H9 (cell line): ENCODE results near the gene AP3S2. TPM values are rescaled to one million over a fixed set of nuclear protein-coding genes. Genes with fewer than 3 reads are reported as not detected.

ENCODE experiments used
- DNase-seq: peaks from one replicate; pipeline ENCODE4 v3.0.0-alpha.2; 2017
- H2AFZ ChIP-seq: one replicate; pipeline ENCODE4 v1.6.1; 2013; ENCODE audit warnings: mild to moderate bottlenecking, low read length, control low read depth, moderate library complexity
- H2AK5ac ChIP-seq: 2 replicates; pipeline ENCODE4 v1.6.1; 2013; ENCODE audit warnings: low read length, control low read depth, mixed read lengths; ENCODE audit not compliant: insufficient read length
- H2BK120ac ChIP-seq: one replicate; pipeline ENCODE4 v1.6.1; 2013; ENCODE audit warnings: low read depth, mild to moderate bottlenecking, low read length, control low read depth, inconsistent platforms; ENCODE audit not compliant: poor library complexity, severe bottlenecking
- H2BK12ac ChIP-seq: 2 replicates; pipeline ENCODE4 v1.6.1; 2013; ENCODE audit warnings: low read length, control low read depth, mixed read lengths, low read depth; ENCODE audit not compliant: insufficient read length
- H2BK15ac ChIP-seq: 2 replicates; pipeline ENCODE4 v1.6.1; 2013; ENCODE audit warnings: low read depth, low read length, control low read depth
- H2BK20ac ChIP-seq: one replicate; pipeline ENCODE4 v1.6.1; 2013; ENCODE audit warnings: low read depth, mild to moderate bottlenecking, low read length, control low read depth, inconsistent platforms; ENCODE audit not compliant: poor library complexity, severe bottlenecking
- H2BK5ac ChIP-seq: 2 replicates; pipeline ENCODE4 v1.6.1; 2013; ENCODE audit warnings: low read length, control low read depth, mixed read lengths; ENCODE audit not compliant: insufficient read length
- H3K14ac ChIP-seq: 2 replicates; pipeline ENCODE4 v1.6.1; 2013; ENCODE audit warnings: low read length, control low read depth; ENCODE audit not compliant: insufficient read depth
- H3K18ac ChIP-seq: 2 replicates; pipeline ENCODE4 v1.6.1; 2013; ENCODE audit warnings: low read depth, mild to moderate bottlenecking, mixed read lengths, low read length, control low read depth; ENCODE audit not compliant: insufficient read length
- H3K23ac ChIP-seq: 2 replicates; pipeline ENCODE4 v1.6.1; 2013; ENCODE audit warnings: low read length, control low read depth, mixed read lengths, low read depth; ENCODE audit not compliant: insufficient read length
- H3K23me2 ChIP-seq: 2 replicates; pipeline ENCODE4 v1.6.1; 2013; ENCODE audit warnings: low read depth, mild to moderate bottlenecking, mixed read lengths, low read length, control low read depth; ENCODE audit not compliant: insufficient read length, poor library complexity, severe bottlenecking
- H3K27ac ChIP-seq: 2 replicates; pipeline ENCODE4 v1.5.1; 2013; ENCODE audit warnings: low read length, control low read depth, mixed read lengths, low read depth; ENCODE audit not compliant: insufficient read length
- H3K27me3 ChIP-seq: 2 replicates; pipeline ENCODE4 v1.6.1; 2013; ENCODE audit warnings: low read length, control low read depth, inconsistent platforms; ENCODE audit not compliant: insufficient read depth
- H3K4ac ChIP-seq: 2 replicates; pipeline ENCODE4 v1.6.1; 2013; ENCODE audit warnings: low read depth, mild to moderate bottlenecking, control low read depth, inconsistent platforms, low read length, moderate library complexity
- H3K4me1 ChIP-seq: 2 replicates; pipeline ENCODE4 v1.6.1; 2013; ENCODE audit warnings: low read length, control low read depth, inconsistent platforms; ENCODE audit not compliant: insufficient read depth
- H3K4me2 ChIP-seq: 2 replicates; pipeline ENCODE4 v1.6.1; 2013; ENCODE audit warnings: low read length, control low read depth, mixed read lengths; ENCODE audit not compliant: insufficient read length, insufficient read depth
- H3K56ac ChIP-seq: 2 replicates; pipeline ENCODE4 v1.6.1; 2013; ENCODE audit warnings: low read depth, mild to moderate bottlenecking, mixed read lengths, low read length, control low read depth; ENCODE audit not compliant: insufficient read length
- H3K79me1 ChIP-seq: 2 replicates; pipeline ENCODE4 v1.6.1; 2013; ENCODE audit warnings: low read depth, mild to moderate bottlenecking, moderate library complexity, low read length, control low read depth, inconsistent platforms; ENCODE audit not compliant: insufficient read depth, poor library complexity, severe bottlenecking
- H3K79me2 ChIP-seq: 2 replicates; pipeline ENCODE4 v1.6.1; 2013; ENCODE audit warnings: low read length, control low read depth, inconsistent platforms; ENCODE audit not compliant: insufficient read depth
- H3K9ac ChIP-seq: 2 replicates; pipeline ENCODE4 v1.6.1; 2013; ENCODE audit warnings: low read length, control low read depth, mixed read lengths; ENCODE audit not compliant: insufficient read length; ENCODE audit errors: extremely low read depth
- H3K9me3 ChIP-seq: one replicate; pipeline ENCODE4 v1.6.1; 2013; ENCODE audit warnings: low read depth, low read length, inconsistent platforms; ENCODE audit not compliant: control insufficient read depth
- H3T11ph ChIP-seq: one replicate; pipeline ENCODE4 v1.6.1; 2013; ENCODE audit warnings: mild to moderate bottlenecking, low read length, control low read depth, inconsistent platforms
- H4K20me1 ChIP-seq: one replicate; pipeline ENCODE4 v1.6.1; 2013; ENCODE audit not compliant: control insufficient read depth, insufficient read length, insufficient read depth
- H4K5ac ChIP-seq: 2 replicates; pipeline ENCODE4 v1.6.1; 2013; ENCODE audit warnings: low read depth, mild to moderate bottlenecking, mixed read lengths, low read length, control low read depth; ENCODE audit not compliant: insufficient read length
- H4K8ac ChIP-seq: replicated peaks from 2 replicates; pipeline ENCODE4 v1.6.1; 2013; ENCODE audit warnings: low read length, control low read depth, mixed read lengths, low read depth; ENCODE audit not compliant: insufficient read length
- H4K91ac ChIP-seq: 2 replicates; pipeline ENCODE4 v1.6.1; 2013; ENCODE audit warnings: low read depth, mild to moderate bottlenecking, moderate library complexity, mixed read lengths, low read length, control low read depth; ENCODE audit not compliant: insufficient read length
- H3K27ac Mint-ChIP-seq, 3 experiments: 2 replicates in 2 of 3; 3 replicates in 1 of 3; pipeline ENCODE4 v1.8.0; 2020 to 2021; ENCODE audit warnings: mixed read lengths in 3 of 3, mild to moderate bottlenecking in 1 of 3, moderate library complexity in 1 of 3
- H3K27me3 Mint-ChIP-seq: 2 replicates; pipeline ENCODE4 v1.8.0; 2021; ENCODE audit warnings: low read depth, mild to moderate bottlenecking, moderate library complexity, mixed read lengths
- H3K36me3 Mint-ChIP-seq, 3 experiments: 2 replicates in 2 of 3; 3 replicates in 1 of 3; pipeline ENCODE4 v1.8.0; 2020 to 2021; ENCODE audit warnings: low read depth in 3 of 3, mixed read lengths in 3 of 3; ENCODE audit not compliant: insufficient read depth in 1 of 3
- H3K4me1 Mint-ChIP-seq, 2 experiments: 2 replicates each; pipeline ENCODE4 v1.8.0; 2020; ENCODE audit warnings: mixed read lengths in 2 of 2
- H3K4me3 Mint-ChIP-seq, 2 experiments: 2 replicates in 1 of 2; 3 replicates in 1 of 2; pipeline ENCODE4 v1.8.0; 2020 to 2021; ENCODE audit warnings: mild to moderate bottlenecking in 2 of 2, mixed read lengths in 2 of 2, moderate library complexity in 1 of 2
- H3K9me3 Mint-ChIP-seq, 2 experiments: 2 replicates in 1 of 2; 3 replicates in 1 of 2; pipeline ENCODE4 v1.8.0; 2020; ENCODE audit warnings: mild to moderate bottlenecking in 2 of 2, mixed read lengths in 2 of 2, moderate library complexity in 1 of 2
- WGBS: extraction: QIAGEN DNeasy Blood & Tissue Kit; methylation state at CpG from one replicate; pipeline ENCODE4 v1.1.7; 2013; ENCODE audit warnings: missing lambda C conversion rate, low lambda C conversion rate, mixed read lengths; ENCODE audit not compliant: insufficient read length; ENCODE audit errors: extremely low coverage; 5-methylcytosine and 5-hydroxymethylcytosine counted together
- total RNA-seq: library from RNA; stranded (reverse); gene quantifications from 2 replicates; pipeline ENCODE4 v1.2.1, GENCODE V29; 2021
- TF ChIP-seq, protein P1 (sequence below): fragments of 200-600 bp; sonication (generic); conservative IDR thresholded peaks from 3 replicates; pipeline ENCODE4 v1.8.0; 2021; ENCODE audit warnings: antibody characterized with exemption, mild to moderate bottlenecking

Gene AP3S2
- total RNA-seq, 1 experiment from 2014 or later = 33.9 TPM

DNA sequence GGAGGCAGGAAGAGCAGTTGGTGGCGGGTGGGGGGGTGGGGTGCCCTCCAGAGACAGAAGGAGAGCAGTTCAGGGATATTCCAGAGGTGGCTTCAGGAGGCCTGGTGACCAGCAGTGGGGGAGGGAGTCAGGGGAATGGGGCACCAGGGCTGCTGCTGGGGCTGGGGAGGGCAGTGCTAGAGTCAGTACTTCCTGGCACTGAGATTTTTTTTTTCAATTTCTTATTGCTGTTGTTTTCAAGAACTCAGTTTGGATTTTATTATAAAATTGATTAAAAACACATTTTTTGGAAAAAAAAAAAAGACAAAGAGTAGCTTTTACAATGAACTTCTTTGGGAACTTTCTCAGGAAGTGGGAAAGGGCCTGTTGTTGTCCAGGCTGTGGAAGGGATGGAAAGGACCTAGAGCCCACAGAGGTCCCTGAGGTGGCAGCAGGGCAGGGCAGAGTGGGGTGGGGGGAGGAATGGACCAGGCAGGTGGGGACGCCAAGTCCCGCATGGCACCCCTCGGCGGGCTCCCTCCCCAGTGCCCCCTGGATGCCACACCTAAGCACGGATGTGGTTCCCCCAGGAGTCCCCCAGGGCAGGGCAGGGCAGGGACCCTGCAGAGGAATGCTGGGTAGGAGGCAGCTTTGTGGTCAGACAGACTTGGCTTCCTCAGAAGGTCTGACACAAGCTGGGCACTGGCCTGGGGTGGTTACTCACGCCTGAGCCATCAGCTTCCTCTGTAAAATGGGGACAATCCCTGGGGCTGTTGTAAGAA lies 70.7 kb downstream of the AP3S2 start:
- no peak overlapping the region for H3K27ac ChIP-seq
- H2BK12ac ChIP-seq = no peak overlapping the region
- no peak overlapping the region for H2BK120ac ChIP-seq
- H3K4me1 ChIP-seq = no peaks in the 10 kb centered on the region
- no peak overlapping the region for H2BK15ac ChIP-seq
- no peak overlapping the region for H3K4ac ChIP-seq
- peak; percentile 28 for DNase-seq
- no peaks in the 10 kb centered on the region for H3K79me2 ChIP-seq
- no peak overlapping the region for H4K8ac ChIP-seq
- no peak overlapping the region for H4K91ac ChIP-seq
- no peak overlapping the region for H3T11ph ChIP-seq
- no peak overlapping the region for H3K4me3 Mint-ChIP-seq
- no peak overlapping the region for H2AK5ac ChIP-seq
- no peak overlapping the region for H4K5ac ChIP-seq
- TF ChIP-seq, protein P1, sequence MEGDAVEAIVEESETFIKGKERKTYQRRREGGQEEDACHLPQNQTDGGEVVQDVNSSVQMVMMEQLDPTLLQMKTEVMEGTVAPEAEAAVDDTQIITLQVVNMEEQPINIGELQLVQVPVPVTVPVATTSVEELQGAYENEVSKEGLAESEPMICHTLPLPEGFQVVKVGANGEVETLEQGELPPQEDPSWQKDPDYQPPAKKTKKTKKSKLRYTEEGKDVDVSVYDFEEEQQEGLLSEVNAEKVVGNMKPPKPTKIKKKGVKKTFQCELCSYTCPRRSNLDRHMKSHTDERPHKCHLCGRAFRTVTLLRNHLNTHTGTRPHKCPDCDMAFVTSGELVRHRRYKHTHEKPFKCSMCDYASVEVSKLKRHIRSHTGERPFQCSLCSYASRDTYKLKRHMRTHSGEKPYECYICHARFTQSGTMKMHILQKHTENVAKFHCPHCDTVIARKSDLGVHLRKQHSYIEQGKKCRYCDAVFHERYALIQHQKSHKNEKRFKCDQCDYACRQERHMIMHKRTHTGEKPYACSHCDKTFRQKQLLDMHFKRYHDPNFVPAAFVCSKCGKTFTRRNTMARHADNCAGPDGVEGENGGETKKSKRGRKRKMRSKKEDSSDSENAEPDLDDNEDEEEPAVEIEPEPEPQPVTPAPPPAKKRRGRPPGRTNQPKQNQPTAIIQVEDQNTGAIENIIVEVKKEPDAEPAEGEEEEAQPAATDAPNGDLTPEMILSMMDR = no peak
- no peak overlapping the region for H2BK20ac ChIP-seq
- no peak overlapping the region for H3K27ac Mint-ChIP-seq
- H3K14ac ChIP-seq = no peak overlapping the region
- H2AFZ ChIP-seq = no peak overlapping the region
- H3K9me3 ChIP-seq = no peaks in the 10 kb centered on the region
- peaks cover 11% of the 10 kb centered on the region for H3K27me3 Mint-ChIP-seq
- H3K4me2 ChIP-seq = no peak overlapping the region
- H3K79me1 ChIP-seq = no peaks in the 10 kb centered on the region
- H3K56ac ChIP-seq = no peak overlapping the region
- peaks cover 6 to 12% of the 10 kb centered on the region in 2 experiments; a peak in 3 of 4 replicates for H3K4me1 Mint-ChIP-seq
- H3K36me3 Mint-ChIP-seq = no peaks in the 10 kb centered on the region
- no peak overlapping the region for H3K23ac ChIP-seq
- no CpG with 5 or more reads among the region's 7 CpGs for WGBS
- no peak overlapping the region for H3K18ac ChIP-seq
- no peaks in the 10 kb centered on the region for H4K20me1 ChIP-seq
- no peak overlapping the region for H2BK5ac ChIP-seq
- no peak overlapping the region for H3K9ac ChIP-seq
- H3K27me3 ChIP-seq = no peaks in the 10 kb centered on the region
- no peaks in the 10 kb centered on the region for H3K9me3 Mint-ChIP-seq
- no peaks in the 10 kb centered on the region for H3K23me2 ChIP-seq
